Measurements from ENCODE around the gene SORBS1.

SORBS1 gene

DNA sequence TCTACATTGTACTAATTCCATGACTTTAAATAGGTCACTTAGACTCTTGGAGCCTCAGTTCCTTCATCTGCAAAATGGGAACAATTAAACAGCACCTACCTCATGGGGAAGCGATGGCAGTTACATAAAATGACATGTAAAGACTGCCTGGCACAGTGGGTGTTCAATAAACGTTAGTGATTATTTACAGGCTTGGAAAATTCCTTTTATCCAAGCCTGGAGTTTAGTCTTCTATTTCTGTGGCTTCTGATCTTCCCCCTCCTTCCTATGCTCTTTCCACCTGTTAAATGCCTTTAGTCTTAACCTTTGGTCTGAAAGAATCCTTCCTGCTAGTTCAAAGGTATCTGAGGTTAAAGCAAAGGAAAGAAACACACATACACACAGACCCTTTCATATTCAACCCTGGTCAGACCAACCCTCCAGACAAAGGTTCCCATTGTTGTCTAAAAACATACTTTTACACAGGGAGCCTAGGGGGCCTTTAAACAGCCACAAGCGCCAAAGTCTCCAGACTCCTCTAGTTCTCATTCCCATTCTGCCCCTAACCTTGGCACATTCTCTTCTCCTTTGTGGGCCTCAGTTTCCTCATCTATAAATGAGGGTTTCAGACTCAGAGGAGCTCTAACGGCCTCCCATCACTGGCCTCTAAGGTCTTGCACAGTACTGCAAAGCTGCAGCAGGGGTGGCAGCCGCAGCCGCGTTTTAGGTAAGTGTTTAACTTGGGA lies 21.4 kb downstream of the SORBS1 start:
- TF ChIP-seq, protein P1, sequence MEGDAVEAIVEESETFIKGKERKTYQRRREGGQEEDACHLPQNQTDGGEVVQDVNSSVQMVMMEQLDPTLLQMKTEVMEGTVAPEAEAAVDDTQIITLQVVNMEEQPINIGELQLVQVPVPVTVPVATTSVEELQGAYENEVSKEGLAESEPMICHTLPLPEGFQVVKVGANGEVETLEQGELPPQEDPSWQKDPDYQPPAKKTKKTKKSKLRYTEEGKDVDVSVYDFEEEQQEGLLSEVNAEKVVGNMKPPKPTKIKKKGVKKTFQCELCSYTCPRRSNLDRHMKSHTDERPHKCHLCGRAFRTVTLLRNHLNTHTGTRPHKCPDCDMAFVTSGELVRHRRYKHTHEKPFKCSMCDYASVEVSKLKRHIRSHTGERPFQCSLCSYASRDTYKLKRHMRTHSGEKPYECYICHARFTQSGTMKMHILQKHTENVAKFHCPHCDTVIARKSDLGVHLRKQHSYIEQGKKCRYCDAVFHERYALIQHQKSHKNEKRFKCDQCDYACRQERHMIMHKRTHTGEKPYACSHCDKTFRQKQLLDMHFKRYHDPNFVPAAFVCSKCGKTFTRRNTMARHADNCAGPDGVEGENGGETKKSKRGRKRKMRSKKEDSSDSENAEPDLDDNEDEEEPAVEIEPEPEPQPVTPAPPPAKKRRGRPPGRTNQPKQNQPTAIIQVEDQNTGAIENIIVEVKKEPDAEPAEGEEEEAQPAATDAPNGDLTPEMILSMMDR (IDR thresholded peaks at IDR 0.05; ENCODE audit: low read depth, low read length), result no peak
- H3K4me3 ChIP-seq (ENCODE audit: low read depth, low read length), result no peak overlapping the region

DNA sequence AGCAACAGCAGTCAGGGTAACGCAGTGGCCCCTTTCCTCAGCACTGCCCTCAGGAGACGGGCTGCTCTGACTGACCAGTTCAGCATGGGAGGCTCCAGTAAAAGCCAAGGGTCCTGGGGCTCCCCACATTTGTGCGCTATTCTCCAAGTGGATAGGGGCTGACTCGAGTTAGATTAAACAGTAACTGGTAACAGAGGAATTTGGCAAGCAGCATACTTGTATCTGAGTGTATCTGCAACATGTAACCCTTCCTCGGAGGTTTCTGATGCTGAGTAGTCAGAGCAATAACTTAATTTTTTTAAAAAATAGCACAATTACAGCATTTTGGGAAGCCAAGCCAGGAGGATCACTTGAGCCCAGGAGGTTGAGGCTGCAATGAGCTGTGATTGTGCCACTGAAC lies 22.8 kb downstream of the SORBS1 start:
- TF ChIP-seq, protein P1 (IDR thresholded peaks at IDR 0.05; ENCODE audit: low read depth, low read length), result no peak
- no peak overlapping the region for H3K4me3 ChIP-seq (ENCODE audit: low read depth, low read length)

DNA sequence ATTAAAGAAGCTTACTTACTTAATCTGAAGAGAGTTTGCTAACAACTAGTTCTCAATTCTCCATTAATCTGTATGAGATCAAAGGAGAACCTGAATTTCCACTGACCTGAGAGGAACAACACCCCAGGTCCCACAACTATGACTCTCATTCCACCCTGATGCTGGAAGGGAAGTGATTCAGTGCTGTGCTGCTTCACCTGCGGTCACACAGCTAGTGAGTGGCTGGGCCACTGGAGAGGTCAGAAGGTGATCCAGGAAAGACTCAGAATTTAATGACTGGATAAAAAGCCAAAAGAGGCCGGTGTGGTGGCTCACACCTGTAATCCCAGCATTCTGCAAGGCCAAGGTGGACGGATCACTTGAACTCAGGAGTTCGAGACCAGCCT lies 23.6 kb downstream of the SORBS1 start:
- TF ChIP-seq, protein P1 (IDR thresholded peaks at IDR 0.05; ENCODE audit: low read depth, low read length), result no peak
- H3K4me3 ChIP-seq (ENCODE audit: low read depth, low read length), result no peak overlapping the region

DNA sequence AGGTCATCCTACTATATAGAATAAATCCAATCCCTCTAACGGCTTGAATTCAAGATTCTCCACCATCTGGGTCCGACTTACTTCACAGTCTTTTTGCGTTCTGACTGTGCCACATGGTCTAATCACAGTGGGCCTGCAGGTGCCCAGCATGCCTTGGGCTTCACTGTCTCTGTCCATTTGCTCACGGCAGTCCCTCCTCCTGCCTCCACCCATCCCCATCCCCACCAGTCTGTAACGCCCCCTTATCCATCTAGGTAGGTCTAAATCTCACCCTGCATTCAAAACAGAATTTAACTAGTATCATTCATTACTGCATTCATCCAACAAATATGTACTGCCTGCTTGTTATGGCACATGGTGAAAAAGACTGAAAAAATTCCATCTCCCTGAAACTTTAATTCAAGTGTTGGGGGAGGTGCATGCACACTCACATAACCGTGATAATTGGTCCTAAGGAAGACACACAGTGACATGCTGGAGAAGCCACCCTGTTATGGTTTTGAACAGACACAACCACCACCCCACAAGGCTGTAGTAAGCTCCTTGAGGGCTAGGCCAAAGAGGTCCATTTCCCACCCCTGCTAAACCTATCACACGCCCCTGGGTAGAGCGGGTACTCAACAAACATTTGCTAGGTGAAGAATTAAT lies 24.2 kb downstream of the SORBS1 start:
- TF ChIP-seq, protein P1 (IDR thresholded peaks at IDR 0.05; ENCODE audit: low read depth, low read length), result no peak
- H3K4me3 ChIP-seq (ENCODE audit: low read depth, low read length), result no peak overlapping the region

DNA sequence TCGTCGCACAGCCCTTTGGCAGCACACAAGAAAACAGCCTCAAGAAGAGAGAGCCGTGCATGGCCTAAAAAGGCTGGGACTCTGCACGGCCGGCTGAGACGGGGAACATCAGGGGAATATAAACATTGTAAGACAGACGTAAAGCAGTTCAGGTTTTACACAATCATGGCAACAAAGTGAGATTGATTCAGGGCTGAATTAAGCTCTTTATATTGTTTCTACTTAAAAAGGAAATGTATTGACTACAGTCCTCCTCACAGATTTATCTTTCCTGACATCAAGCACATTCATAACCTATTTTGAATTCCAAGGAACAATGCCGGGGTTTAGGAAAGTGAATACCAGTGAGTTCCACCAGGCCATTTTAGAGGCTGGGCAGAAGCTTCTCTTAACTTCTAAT lies 25.2 kb downstream of the SORBS1 start:
- TF ChIP-seq, protein P1 (IDR thresholded peaks at IDR 0.05; ENCODE audit: low read depth, low read length), result no peak
- no peak overlapping the region for H3K4me3 ChIP-seq (ENCODE audit: low read depth, low read length)

DNA sequence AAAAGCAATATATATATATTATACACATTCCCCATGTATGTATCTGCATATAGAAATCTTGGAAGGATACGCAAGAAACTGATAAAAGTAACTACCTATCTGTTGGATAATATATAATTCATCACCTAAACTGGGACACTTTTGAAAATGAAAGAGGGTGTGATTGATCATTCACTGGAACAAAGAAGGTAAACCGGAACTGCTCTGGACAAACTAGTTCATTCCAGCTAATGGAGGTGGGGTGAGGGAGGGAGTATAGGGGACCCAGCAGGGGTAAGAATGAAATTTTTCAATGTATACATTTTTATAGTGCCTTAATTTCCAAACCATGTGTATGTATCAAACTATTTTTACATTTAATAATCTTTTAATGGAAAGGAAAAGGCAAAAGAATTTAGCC lies 25.6 kb downstream of the SORBS1 start:
- H3K4me3 ChIP-seq (ENCODE audit: low read depth, low read length), result no peak overlapping the region
- TF ChIP-seq, protein P1 (IDR thresholded peaks at IDR 0.05; ENCODE audit: low read depth, low read length), result no peak

DNA sequence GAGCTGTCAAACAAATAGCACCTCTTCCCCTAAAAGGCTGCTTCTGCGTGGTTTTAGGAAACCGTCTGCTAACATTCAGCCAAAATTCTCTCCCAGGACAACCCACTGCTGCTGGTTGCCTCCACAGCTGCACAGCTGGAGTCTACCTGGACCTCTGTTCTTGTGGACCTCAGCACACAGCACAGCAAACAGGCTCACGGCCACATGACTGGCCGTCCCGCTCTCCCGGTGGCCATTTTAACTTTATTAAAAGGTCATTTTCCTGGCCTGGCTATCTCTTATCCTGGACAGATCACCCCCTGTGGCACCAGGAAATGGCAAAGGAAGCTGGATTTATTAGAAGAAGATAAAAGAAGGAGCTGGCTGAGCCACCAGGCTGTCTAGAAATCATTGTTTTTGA lies 27.6 kb downstream of the SORBS1 start:
- TF ChIP-seq, protein P1 (IDR thresholded peaks at IDR 0.05; ENCODE audit: low read depth, low read length), result no peak
- H3K4me3 ChIP-seq (ENCODE audit: low read depth, low read length), result no peak overlapping the region
